ENCODE results near the gene MYPOP.

MYPOP gene

GRCh38 chr19:45863840-45864628 is 38.4 kb downstream of the MYPOP start, which contains the start of gene FOXA3:
FOXA3 (plus strand) TSS chr19:45864326; CDS start chr19:45864457, 131 bp downstream.
- DNase-seq (ENCODE audit: low read depth in 2 of 2) = peak in 1 of 2 donors; percentile 54

- DNase-seq (ENCODE audit: low read depth in 2 of 2) = no peak
Measured at GRCh38 chr19:45863335-45863839, 39.0 kb downstream of the MYPOP start.

DNA sequence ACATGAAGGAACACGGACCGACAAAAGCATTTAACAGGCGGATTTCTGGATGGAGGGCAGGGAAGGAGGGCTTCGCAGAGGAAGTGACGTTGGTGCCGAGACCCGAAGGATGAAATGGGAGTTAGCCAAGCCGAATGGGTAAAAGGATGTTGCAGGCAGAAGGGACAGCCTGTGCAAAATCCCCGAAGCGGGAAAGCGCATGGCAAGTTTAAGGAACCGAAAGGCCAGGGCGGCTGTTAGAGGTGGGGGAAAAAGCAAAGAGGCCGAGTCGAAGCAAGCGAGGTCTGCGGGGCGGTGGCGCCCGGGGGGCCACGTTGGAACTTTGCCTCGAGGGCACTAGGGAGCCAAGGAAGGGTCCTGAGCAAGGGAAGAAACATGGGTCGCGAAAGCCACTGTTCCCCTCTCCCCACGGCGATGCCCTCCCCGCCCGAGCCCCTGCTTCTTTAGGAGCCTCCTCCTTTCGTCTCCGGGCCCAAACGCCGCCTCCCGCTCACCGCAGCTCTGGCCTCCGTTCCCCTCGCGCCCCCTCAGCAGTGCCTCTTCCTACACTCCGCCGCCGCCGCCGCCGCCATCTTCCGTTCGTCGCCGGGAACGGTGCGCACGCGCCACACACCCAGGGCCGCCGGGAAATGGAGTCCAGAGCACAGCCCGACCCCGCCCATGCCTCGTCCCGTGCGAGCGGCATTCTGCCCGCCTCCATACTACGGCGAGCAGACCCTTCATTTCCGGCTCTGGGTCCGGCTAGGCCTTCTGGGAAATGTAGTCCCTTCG is 39.7 kb downstream of the MYPOP start, which contains the start of gene SYMPK:
Gene SYMPK, minus strand, starts transcription at position 584 of the 771 bp plus-strand sequence. CDS start 8,652 bp downstream, outside the sequence.
- peak; percentile 96 to 97 for DNase-seq (ENCODE audit: low read depth in 2 of 2)

- no peak for DNase-seq (ENCODE audit: low read depth in 2 of 2)
Measured at GRCh38 chr19:45862271-45862563, 40.2 kb downstream of the MYPOP start.

GRCh38 chr19:45860359-45861259 is 41.8 kb downstream of the MYPOP start:
- DNase-seq (ENCODE audit: low read depth in 2 of 2) = no peak

DNA sequence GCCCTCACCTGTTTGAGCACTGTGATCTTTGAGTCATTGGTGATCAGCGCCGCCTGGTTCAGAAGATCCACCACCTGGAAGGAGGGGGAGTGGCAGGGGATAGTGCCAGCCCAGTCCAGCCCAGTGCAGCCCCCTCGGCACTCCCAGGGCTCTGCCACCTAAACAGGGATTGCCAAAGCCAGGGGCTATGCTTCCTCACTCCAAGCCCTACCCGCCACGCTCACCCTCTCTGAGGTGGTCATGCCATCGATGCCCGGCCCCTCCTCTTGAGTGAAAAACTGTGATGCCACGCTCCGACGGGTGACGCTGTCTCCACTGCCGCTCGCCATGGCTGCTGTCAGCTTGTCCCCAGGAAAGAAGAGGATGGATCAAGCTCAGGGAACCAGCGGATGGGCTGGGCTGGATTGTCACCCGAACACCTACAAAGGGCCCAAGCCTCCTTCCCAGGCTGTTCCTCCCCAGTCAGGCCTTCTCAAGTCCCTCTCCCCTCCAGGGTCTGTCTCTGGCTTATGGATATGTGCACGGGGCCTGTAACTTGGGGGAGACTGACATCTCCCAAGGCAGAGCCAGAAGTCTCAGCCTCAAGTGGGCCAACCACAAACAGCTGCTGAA is 48.1 kb downstream of the MYPOP start:
- DNase-seq (ENCODE audit: low read depth in 2 of 2) = no peak

DNA sequence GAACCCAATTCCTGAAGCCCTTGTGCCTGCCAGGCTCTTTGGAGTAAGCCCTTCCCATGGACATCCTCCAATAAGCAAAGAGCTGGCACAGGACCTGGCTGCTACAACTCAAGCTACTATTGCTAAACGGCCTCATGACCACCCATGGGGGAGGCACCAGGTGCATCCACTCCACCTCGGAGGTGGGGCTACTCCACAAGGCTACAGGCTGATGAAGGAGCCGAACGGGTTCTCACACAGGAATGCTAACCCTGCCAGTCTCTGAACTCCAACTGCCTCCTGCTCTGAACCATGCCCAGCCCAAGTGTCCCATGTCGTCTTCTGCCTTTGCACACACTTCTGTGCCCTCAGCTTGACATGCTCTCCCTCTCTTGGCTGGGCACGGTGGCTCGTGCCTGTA is 49.4 kb downstream of the MYPOP start:
- DNase-seq (ENCODE audit: low read depth in 2 of 2) = no peak

GRCh38 chr19:45852145-45852750 is 50.2 kb downstream of the MYPOP start:
- no peak for DNase-seq (ENCODE audit: low read depth in 2 of 2)

GRCh38 chr19:45848922-45849321 is 53.5 kb downstream of the MYPOP start:
- no peak for DNase-seq (ENCODE audit: low read depth in 2 of 2)

GRCh38 chr19:45847663-45848062 is 54.8 kb downstream of the MYPOP start:
- DNase-seq (ENCODE audit: low read depth in 2 of 2) = no peak

DNA sequence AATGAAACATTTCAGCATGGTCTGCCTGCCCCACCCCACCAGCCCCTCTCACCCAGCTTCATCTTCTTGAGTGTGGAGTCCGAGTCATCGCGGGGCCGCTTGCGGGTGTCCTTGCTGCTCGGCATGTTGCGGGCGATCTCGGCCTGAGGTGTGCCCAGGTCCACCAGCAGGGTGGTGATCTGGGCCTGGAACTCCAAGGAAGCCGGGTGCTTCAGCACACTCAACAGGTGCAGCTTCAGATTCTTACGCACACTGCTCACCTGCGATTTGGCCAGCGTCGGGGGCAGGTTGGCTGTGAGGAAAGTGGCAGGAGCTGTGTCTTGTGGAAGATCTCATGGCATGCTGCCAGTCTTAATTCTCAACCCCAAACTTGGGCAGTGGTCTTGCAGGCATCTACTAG is 60.2 kb downstream of the MYPOP start:
- no peak for DNase-seq (ENCODE audit: low read depth in 2 of 2)
